ENCODE results near the gene TRIM24.

TRIM24 gene

DNA sequence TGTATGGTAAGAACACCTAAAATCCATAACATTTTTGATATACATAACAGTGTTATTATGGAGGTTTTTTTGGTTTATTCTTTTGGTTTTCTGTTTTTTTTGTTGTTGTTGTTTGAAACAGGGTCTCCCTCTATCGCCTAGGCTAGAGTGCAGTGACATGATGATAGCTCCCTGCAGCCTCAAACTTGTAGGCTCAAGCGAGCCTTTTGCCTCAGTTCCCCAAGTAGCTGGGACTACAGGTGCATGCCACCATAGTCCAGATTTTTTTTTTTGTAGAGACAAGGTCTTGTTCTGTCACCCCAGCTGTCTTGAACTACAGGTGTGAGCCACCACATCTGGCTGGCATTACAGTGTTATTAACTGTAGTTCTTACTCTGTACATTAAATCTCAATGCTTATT, 83.7 kb downstream of the TRIM24 start:
- DNase-seq = no peak

DNA sequence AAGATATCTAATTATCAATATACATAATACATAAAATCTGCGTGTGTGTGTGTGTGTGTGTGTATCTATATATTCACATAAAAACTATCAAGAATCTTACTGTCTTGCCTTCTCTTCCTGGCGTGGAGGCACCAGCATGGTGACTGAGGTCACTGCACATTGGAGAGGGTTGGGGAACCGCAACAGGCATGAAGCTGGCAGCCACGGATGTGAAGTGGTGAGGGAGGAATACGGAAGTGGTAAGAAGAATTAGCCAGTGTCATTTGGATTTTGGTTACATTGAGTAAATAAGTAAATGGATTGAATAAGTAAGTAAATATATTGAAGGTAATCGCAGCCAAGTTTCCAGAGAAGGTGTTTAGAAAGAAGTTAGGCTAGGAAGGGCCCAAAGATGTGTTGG, 85.1 kb downstream of the TRIM24 start:
- no peak for DNase-seq

DNA sequence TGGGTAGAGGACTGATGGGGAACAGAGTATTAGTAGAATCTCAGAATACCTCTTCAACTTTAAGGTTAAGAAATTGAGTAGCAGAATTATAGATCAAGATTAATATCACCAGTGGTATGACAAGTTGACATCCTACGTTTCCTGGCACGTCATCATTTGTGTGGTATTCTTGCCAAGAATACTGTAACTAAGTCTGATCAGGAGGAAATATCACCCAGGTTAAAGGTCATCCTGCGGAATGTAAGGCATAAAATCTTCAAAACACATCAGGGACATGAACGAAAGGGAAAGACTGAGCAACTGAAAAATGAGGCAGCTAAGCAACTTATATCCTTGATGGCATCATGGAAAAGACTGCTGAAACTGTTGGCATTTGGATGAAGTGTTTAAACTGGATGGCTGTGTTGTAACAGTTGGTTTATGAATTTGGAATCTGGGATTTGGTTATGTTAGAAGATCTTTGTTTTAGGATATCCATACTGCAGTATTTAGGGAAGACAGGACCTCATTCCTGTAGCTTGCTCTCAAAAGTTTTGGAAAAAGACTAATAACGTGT, 86.1 kb downstream of the TRIM24 start:
- no peak for DNase-seq

DNA sequence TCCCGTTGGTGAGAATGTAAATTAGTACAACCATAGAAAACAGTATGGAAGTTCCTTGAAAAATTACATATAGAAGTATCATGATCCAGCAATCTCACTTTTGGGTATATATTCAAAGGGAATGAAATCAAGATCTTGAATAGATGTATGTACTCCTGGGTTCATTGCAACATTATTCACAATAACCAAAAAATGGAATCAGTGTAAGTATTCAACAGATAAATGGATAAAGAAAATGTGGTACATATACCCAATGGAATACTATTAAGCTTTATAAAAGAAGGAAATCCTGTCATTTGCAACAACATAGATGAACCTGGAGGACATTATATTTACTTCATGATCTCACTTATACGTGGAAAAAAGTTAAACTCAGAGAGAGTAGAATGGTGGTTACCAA, 86.8 kb downstream of the TRIM24 start:
- DNase-seq = no peak

DNA sequence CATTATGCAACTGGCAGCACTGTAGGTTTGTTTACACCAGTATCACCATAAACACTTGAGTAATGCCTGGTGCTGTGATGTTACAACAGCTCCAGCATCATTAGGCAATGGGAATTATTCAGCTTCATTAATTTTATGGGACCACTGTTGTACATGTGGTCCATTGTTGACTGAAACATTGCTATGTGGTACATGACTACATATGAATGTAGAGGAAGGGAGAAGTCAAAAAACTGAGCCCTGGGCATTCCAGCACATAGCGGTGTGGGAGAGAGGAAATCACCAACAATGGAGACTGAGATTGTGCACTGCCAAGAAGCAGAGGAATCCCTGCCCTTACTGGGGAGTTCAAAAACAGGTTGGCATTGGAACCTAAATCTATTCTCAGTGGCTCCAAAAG, 89.0 kb downstream of the TRIM24 start:
- DNase-seq = no peak

DNA sequence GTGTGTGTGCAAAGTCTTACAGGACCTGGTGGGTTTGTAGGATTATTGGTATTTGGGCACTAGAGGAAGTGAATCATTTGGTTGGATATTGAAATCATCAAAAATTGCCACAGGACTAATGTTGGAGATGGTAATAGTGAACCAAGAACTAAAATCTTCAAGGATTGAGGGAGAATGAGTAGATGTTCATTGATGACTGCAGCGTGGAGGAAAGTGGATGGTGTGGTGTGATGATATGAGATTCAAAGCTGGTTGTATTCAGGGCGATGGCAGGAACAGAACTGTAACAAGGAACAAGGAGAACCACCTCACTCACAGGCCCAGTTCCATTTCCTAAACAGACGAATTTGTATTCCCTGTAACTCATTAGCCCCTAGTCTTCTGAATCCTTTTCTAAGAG, 90.3 kb downstream of the TRIM24 start:
- DNase-seq = no peak

DNA sequence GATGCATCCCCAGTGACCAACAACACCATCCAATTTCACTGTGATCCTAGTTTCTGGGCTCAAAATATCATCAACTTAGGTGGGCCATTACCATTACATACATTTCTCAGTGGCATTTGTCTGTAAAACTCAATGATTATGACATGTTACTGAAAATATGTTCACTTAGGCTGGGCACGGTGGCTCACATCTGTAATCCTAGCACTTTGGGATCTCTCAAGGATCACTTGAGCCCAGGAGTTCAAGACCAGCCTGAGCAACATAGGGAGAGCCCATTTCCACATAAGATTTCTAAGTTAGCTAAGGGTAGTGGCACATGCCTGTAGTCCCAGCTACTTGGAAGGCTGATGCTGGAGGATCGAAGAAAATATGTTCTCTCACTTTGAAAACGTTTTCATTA, 91.0 kb downstream of the TRIM24 start:
- no peak for DNase-seq

DNA sequence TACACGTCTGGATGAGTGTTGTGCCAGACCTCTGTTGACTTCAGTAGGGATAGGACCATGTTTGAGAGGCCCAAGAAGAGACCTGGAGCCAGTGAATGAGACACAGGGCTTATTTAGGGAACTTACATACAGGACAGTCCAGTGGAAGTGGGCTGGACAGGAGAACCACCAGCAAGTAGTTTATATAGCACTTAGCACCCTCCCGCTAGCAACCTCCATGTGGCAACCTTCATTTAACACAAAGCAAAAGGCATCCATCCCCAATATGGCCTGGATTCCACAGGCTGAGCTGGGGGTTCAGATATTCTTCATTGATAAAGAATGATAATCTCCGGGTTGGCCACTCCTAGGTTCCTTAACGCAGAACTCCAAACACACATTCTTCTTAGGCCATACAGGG, 93.7 kb downstream of the TRIM24 start:
- DNase-seq = no peak

DNA sequence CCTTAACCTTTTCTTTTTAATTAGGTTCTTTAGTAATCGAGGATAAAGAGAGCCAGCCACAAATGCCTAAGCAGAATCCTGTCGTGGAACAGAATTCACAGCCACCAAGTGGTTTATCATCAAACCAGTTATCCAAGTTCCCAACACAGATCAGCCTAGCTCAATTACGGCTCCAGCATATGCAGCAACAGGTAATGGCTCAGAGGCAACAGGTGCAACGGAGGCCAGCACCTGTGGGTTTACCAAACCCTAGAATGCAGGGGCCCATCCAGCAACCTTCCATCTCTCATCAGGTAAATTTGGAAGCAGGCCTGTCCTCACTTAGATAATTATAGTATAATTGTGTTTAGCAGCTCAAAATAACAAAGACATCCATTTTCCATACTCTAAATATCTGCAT, 94.6 kb downstream of the TRIM24 start:
- no peak for DNase-seq

DNA sequence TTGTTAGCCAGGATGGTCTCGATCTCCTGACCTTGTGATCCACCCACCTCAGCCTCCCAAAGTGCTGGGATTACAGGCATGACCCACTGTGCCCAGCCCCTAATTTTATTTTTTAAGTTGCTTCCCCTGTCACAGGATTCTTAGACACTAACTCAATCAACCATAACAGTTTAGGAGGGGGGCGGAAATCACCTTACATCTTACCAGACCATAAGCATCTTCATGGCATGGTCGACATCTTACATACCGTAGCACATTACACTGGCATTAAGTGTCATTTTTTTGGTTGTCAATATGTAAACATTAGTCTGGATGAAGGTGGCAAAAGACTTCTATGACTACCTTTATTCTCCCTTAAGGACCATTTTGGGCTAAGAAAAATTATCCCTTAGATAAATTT, 95.6 kb downstream of the TRIM24 start:
- DNase-seq = no peak

DNA sequence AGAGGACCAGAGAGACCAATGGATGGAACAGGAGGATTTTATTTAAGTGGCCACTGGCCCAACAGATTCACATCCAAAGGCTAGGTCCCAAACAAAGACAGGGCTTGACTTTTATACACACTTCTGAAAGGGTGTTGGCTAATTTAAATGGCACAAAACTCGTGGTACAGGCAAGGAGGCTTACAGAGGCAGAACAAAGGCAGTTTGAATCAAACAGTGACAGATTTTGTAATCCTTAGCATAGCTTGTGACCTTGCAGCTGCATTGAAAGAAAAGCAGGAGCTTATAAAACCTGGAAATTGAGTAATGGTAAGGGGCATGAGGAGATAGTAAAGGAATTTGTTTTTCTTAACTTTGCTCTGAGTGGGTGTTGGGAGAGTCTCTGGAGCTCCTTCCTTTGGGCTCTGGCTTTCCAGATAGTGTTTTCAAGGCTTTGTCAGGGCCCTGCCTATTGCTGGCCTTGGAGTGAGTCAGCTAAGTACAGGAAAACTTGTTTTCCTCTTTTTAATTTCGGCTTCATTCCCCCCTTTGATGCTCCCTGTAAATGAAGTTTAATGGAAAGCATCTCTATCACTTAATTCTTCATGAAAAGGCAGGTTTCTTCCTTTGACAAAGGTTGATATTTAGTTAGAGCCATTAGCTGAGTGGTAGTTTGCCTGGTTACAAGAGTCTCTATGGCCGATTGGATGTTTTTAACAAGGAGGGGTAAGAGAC, 96.9 kb downstream of the TRIM24 start:
- peak; percentile 17 for DNase-seq

DNA sequence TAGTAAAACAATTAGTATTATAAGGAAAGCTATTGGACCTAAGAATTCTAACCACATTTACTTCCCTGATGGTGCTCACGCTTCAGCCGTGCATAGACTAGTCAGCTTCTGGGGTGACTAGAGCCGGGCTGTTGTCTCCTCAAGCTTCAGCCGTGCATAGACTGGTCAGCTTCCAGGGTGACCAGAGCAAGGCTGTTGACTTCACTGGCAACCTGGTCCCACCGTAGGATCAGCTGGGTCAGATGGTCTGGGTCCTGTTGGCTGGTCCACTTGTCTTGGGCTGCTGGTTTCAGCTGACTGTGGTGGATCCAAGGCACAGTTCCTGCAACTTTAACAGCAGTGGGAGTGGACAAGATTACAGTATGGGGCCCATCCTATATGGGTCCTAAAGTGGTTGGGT, 99.4 kb downstream of the TRIM24 start:
- no peak for DNase-seq

DNA sequence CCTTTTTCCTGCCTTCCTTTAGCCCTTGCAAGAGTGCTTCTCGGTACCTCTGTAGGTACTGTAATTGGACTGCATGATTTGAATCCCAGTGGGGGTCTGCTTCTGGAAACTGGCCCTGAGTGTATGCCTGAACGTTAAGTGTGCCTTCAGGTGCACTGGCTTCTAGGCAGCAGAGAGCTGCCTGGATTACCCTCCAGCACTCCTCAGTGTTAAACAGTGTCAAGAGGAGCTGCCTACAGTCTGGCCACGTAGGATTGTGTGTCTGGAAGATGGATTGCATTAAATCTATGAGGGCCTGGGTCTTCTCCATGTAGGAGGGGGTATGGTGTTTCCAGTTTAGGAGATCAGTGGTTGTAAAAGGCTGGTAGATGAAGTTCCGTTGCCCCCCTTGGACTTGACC, 103.7 kb downstream of the TRIM24 start:
- DNase-seq = no peak

DNA sequence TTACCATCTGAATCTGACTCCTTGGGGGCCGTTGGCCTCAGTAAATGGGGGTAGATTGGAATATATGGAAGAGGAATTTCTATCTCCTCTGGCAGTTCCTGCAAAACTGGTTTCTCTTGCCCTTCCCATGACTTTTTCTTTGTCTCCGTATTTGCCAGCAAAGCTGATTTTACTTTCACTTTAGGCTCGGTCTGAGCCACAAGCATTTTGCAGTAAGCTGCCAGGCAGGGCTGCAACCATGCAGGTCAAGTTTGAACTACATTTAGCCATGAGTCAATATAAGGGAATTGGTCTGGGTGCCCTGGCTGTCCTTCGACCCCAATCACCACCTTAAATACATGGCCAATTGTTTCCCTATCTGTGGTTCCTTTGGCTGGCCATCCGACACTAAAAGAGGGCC, 104.3 kb downstream of the TRIM24 start:
- DNase-seq = no peak

DNA sequence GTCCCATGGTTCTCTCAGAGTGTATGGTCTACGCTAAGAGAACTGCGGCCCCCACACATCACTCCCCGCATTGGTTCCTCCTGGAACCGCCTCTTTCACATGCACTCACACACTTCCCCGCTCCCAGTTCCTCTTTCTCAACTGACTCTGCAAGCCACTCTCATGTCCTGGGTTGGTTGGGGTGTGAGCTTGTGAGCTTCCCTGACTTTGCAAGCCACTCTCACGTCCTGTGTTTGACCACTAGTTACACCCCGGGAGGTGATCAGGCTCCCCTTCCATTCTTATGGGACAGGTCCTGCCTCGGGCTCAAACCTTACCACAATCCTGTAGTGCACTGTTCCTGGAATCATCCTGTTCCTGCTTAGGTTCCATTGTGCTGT, 105.0 kb downstream of the TRIM24 start:
- no peak for DNase-seq

DNA sequence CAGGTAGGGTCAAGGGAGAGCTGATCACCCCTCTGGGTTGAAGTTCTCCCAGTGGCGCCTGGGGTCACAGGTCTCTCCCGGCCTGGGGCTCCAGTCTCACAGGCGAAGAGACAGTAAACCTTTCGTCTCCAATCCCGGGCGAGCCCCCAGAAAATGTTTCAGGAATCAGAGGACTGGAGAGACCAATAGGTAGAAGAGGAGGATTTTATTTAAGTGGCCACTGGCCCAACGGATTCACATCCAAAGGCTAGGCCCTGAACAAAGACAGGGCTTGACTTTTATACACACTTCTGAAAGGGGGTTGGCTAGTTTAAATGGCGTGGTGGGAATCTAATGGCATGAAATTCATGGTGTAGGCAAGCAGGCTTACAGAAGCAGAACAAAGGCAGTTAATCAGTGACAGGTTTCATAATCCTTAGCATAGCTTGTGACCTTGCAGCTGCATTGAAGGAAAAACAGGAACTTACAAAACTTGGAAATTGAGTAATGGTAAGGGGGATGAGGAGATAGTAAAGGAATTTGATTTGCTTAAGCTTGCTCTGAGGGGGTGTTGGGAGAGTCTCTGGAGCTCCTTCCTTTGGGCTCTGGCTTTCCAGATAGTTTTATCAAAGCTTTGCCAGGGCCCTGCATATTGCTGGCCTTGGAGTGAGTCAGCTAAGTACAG, 105.5 kb downstream of the TRIM24 start:
- peak; percentile 56 for DNase-seq

DNA sequence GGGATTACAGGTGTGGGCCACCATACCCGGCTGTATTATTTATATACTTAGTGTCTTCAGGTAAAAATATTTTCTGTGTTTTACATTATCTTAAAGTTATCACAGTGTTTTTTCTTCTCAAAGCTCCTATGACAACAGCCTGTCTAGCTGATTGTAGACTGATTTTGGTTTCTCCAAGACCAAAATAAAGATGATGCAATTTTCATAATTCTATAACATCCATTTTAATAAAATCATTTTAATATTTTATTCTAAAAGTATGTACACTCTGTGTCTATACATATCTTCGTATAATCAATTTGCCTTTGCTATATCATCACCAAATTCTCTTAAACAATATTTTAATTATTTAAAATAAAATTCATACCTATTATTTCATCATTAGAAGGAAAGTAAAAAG, 108.6 kb downstream of the TRIM24 start:
- DNase-seq = no peak

DNA sequence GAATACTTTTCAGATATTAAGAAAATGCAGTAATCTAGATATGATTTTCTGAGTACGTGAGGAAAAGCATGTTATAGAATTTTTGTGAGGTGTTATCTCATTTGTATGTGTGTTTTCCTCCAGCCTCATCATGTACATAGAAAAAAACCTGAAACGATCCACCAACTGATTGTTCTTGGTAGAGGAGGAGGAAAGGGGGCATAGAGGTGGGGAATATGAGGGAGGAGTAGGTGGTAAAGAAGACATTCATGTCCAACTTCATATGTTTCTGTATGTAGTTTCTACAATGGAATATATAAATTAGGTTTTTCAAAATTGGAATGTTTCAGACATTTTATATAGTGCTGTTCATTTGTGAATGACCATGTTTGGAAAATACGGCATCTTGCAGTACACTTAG, 109.4 kb downstream of the TRIM24 start:
- no peak for DNase-seq

DNA sequence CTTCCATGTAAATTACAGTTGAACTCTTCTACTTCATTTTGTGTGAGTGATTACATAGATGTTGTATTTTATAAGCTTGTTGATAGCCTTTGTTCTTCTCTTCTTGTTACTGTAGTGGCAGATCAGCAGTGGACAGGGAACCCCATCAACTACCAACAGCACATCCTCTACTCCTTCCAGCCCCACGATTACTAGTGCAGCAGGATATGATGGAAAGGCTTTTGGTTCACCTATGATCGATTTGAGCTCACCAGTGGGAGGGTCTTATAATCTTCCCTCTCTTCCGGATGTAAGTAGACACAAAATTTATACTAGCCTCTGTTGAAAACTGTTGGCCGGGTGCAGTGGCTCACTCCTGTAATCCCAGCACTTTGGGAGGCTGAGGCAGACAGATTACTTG, 110.7 kb downstream of the TRIM24 start:
- DNase-seq = no peak

DNA sequence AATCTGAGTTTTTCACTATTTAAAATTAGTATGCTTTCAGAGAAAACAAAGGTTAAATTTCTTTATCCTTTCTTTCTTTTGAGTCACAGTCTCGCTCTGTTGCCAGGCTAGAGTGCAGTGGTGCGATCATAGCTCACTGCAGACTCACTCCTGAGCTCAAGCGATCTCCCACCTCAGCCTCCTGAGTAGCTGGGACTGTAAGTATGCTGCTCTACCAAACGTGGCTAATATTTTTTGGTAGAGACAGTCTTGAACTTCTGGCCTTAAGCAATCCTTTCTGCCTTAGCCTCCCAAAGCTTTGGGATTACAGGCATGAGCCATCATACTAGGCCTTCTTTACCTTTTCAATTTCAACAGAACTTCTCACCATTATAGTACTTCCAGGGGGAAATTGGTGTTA, 113.7 kb downstream of the TRIM24 start:
- DNase-seq = no peak

DNA sequence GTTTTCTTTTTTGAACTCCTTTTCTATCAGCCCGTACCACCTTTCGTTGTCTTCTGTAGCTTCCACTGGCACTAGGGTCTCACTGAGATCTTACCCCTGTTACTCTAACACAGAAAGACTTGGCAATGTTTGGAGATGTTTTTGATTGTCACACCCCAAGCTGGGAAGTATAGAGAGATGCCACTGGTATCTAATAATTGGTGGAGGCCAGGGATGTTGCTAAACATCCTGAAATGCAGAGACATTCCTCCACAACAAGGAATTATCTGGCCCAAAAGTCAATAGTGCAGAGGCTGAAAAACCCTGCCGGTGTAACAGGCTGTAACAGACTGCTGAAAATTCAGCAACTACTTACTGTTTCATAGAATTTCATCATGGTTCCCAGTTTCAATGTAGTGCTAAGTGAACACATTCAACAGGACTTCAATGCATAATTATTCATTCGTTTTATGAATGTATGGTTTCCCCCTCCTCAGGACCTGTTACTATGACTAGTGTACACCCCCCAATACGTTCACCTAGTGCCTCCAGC, 115.9 kb downstream of the TRIM24 start:
- DNase-seq = no peak

DNA sequence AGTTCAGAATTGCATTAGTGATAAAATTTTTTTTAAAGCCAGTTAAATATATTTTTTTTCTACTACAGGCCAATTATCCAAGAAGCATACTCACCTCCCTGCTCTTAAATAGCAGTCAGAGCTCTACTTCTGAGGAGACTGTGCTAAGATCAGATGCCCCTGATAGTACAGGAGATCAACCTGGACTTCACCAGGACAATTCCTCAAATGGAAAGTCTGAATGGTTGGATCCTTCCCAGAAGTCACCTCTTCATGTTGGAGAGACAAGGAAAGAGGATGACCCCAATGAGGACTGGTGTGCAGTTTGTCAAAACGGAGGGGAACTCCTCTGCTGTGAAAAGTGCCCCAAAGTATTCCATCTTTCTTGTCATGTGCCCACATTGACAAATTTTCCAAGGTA, 119.1 kb downstream of the TRIM24 start:
- no peak for DNase-seq

DNA sequence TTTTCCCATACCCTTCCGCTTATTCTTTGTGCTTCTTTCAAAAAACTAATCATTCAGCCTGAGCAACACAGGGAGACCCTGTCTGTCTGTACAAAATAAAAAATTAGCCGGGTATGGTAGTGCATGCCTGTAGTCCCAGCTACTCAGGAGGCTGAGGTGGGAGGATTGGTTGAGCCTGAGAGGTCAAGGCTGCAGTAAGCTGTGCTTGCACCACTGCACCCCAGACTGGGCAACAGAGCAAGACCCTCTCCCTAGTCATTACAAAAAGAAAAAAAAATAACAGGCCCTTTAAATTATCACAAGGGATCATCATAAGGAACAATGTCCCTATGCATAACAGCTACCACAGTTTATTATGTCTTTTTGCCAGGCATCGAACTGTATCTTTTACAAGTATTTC, 119.6 kb downstream of the TRIM24 start:
- DNase-seq = no peak

DNA sequence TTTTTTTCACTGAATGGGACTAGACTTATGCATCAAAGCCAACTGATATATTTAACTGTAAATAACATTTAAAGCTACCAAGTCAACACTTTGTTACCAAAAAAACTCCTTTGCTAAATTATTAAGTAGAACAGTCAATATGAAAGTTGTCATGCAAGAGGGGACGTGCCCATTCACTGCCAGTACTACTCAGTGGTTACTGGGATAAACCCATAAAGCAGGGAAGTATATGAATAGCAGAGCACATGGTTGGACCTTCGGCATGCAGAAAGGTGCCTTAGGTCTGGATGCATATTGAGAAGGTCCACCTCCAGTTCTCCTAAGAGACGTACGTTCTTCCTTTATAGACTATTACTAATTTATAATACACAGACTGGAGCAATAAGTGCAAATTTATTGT, 121.0 kb downstream of the TRIM24 start:
- no peak for DNase-seq

DNA sequence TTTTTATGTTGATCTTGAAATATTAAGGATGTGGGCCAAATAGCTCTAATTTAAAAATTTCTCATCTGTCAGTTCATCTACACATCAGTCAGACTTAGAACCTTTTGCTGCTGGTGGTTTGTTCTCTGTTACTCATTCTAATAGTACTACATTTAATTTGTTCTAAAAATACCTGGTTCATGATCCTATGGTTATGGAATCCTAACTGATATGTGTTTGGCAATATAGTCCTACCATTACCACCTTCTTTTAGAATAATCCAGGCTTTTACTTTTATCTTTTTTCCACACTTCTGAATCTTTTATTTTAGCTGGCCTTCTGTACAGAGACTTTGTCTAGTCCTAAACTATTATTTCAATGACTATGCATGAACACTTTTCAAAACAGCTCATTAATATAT, 124.2 kb downstream of the TRIM24 start:
- no peak for DNase-seq
